ENCODE measurements around the gene STIL.

DNA sequence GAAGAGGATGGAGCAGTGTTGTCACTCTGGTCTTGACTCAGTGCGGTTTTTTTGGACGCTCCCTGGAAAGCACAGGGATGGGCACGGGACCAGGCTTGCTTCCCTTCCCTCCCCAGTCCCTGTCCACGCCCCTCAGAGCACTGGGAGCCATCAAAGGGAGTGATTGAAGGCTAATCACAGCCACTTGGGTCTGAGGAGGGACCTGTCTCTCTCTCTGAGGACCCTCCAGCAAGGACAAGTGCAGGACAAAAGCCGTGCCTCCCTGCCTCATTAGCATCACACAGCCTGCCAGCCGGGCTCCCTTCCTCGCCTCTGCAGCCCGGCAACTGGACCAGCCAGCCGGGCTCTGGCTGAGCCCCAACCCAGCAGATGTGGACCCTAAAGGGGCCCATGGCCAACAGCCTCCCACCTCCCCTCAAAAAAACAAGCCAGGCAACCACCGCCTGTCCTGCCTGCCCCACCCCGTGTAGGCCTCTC is 105.5 kb downstream of the STIL start:
- no peak for TF ChIP-seq RAD21 (IDR thresholded peaks at IDR 0.05; ENCODE audit: low read depth)
- TF ChIP-seq CEBPB (IDR thresholded peaks at IDR 0.05), result no peak
